K562 (cell line): ENCODE measurements around the gene PPP1R37. TPM values are rescaled to one million over a fixed set of nuclear protein-coding genes. Genes with fewer than 3 reads are reported as not detected.

ENCODE experiments used
- C11orf30 ChIP-seq: fragments of 450-650 bp; IDR thresholded peaks from 2 replicates; pipeline ENCODE4 v1.6.1; 2016; ENCODE audit warnings: low read depth, mild to moderate bottlenecking
- CCNT2 ChIP-seq: IDR thresholded peaks from 2 replicates; pipeline ENCODE4 v1.6.1; 2011; ENCODE audit warnings: borderline replicate concordance, low read depth, mild to moderate bottlenecking, moderate library complexity, mixed read lengths, low read length; ENCODE audit not compliant: insufficient read length; ENCODE audit errors: extremely low read depth
- COPS2 ChIP-seq: fragments of 450-650 bp; conservative IDR thresholded peaks from 2 replicates; pipeline ENCODE4 v1.6.1; 2016; ENCODE audit warnings: mild to moderate bottlenecking, moderate library complexity
- CREBBP ChIP-seq: IDR thresholded peaks from one replicate; pipeline ENCODE4 v1.6.1; 2012; ENCODE audit warnings: low read depth, mild to moderate bottlenecking, control low read depth, inconsistent platforms, low read length
- DDX20 ChIP-seq: fragments of 450-650 bp; IDR thresholded peaks from 2 replicates; pipeline ENCODE4 v1.6.1; 2016; ENCODE audit warnings: missing genetic modification characterization, low read depth, mild to moderate bottlenecking, missing compliant biosample characterization, moderate library complexity
- E2F3 ChIP-seq: fragments of 250-450 bp; sonication (Bioruptor Pico); IDR thresholded peaks from 2 replicates; pipeline ENCODE4 v1.4.0; 2020; ENCODE audit warnings: mild to moderate bottlenecking
- FOS ChIP-seq: IDR thresholded peaks from 3 replicates; pipeline ENCODE4 v1.6.1; 2011; ENCODE audit not compliant: insufficient read length; ENCODE audit errors: extremely low read depth
- KLF13 ChIP-seq: fragments of 450-650 bp; IDR thresholded peaks from 2 replicates; pipeline ENCODE4 v1.6.1; 2016; ENCODE audit warnings: missing genetic modification characterization, low read depth, mild to moderate bottlenecking, missing compliant biosample characterization, moderate library complexity, borderline replicate concordance
- MTA3 ChIP-seq: fragments of 450-650 bp; formaldehyde crosslinking; IDR thresholded peaks from 2 replicates; pipeline ENCODE4 v1.6.1; 2017; ENCODE audit warnings: mild to moderate bottlenecking, borderline replicate concordance
- NEUROD1 ChIP-seq: fragments of 150-350 bp; IDR thresholded peaks from 2 replicates; pipeline ENCODE4 v1.6.1; 2014; ENCODE audit warnings: borderline replicate concordance, low read length, low read depth; ENCODE audit not compliant: partially characterized antibody
- NFIC ChIP-seq: fragments of 450-650 bp; IDR thresholded peaks from 2 replicates; pipeline ENCODE4 v1.6.1; 2017; ENCODE audit warnings: mild to moderate bottlenecking, inconsistent platforms
- PHB2 ChIP-seq: fragments of 450-650 bp; IDR thresholded peaks from 2 replicates; pipeline ENCODE4 v1.6.1; 2017; ENCODE audit warnings: low read depth
- POLR2H ChIP-seq: IDR thresholded peaks from 2 replicates; pipeline ENCODE4 v1.6.1; 2016; ENCODE audit warnings: missing genetic modification characterization, low read depth, mild to moderate bottlenecking, control low read depth, missing compliant biosample characterization, moderate library complexity
- RAD51 ChIP-seq: fragments of 450-650 bp; IDR thresholded peaks from 2 replicates; pipeline ENCODE4 v1.7.1; 2016; ENCODE audit warnings: low read depth, mild to moderate bottlenecking, borderline replicate concordance
- RBBP5 ChIP-seq: fragments of 200-600 bp; sonication (generic); IDR thresholded peaks from 2 replicates; pipeline ENCODE4 v1.6.1; 2012; ENCODE audit warnings: borderline replicate concordance, mild to moderate bottlenecking, low read length, control low read depth, inconsistent platforms; ENCODE audit not compliant: insufficient read depth, poor library complexity, severe bottlenecking
- RUNX1 ChIP-seq: sonication (generic); IDR thresholded peaks from 2 replicates; pipeline ENCODE4 v1.6.1; 2016; ENCODE audit warnings: antibody characterized with exemption, low read depth
- TCF7L2 ChIP-seq: fragments of 150-350 bp; IDR thresholded peaks from 2 replicates; pipeline ENCODE4 v1.6.1; 2016; ENCODE audit warnings: low read depth, mild to moderate bottlenecking, low read length, moderate library complexity
- TSHZ1 ChIP-seq: fragments of 250-450 bp; sonication (Bioruptor Pico); IDR thresholded peaks from 2 replicates; pipeline ENCODE4 v1.4.0; 2020; ENCODE audit warnings: mild to moderate bottlenecking, moderate library complexity
- ZNF197 ChIP-seq: fragments of 200-800 bp; sonication (Bioruptor generic); IDR thresholded peaks from 2 replicates; pipeline ENCODE4 v1.6.1; 2016; ENCODE audit warnings: low read depth, missing genetic modification characterization, missing compliant biosample characterization
- ZNF551 ChIP-seq: fragments of 250-450 bp; sonication (Bioruptor Pico); IDR thresholded peaks from 2 replicates; pipeline ENCODE4 v1.5.0; 2021; ENCODE audit warnings: mild to moderate bottlenecking, moderate library complexity
- ZNF717 ChIP-seq: fragments of 250-450 bp; sonication (Bioruptor Pico); IDR thresholded peaks from 2 replicates; pipeline ENCODE4 v1.5.0; 2021
- ZNF75A ChIP-seq: fragments of 450-650 bp; formaldehyde crosslinking; IDR thresholded peaks from 2 replicates; pipeline ENCODE4 v1.4.0; 2020; ENCODE audit warnings: mild to moderate bottlenecking
- ZSCAN29 ChIP-seq: fragments of 450-650 bp; IDR thresholded peaks from 2 replicates; pipeline ENCODE4 v1.6.1; 2017
- polyA plus RNA-seq, 8 experiments: library from polyadenylated mRNA; depleted of rRNA in 4 of 8; stranded (reverse) in 5 of 8; unstranded in 3 of 8; fragments of >200 nt; fragmentation: Nextera tagmentation in 2 of 8; fragmentation: Illumina TruSeq in 1 of 8; extraction: Ambion mirVana in 2 of 8; extraction: Trizol in 1 of 8; gene quantifications; 2 replicates each; pipeline versions ENCODE4 v1.2.1 to v1.2.3, GENCODE V29; 2011 to 2014; ENCODE audit warnings: inconsistent platforms in 1 of 8, missing spikeins in 1 of 8
- total RNA-seq, 7 experiments: library from RNA; depleted of rRNA in 6 of 7; stranded (reverse); fragments of >200 nt in 6 of 7; fragmentation: Illumina TruSeq in 2 of 7; extraction: Trizol in 2 of 7; gene quantifications; 2 replicates each; pipeline versions ENCODE4 v1.2.1 to v1.2.3, GENCODE V29; 2011 to 2021; ENCODE audit warnings: low replicate concordance in 1 of 7
- TF ChIP-seq, protein P1 (sequence below): sonication (generic); formaldehyde crosslinking; IDR thresholded peaks from 2 replicates; pipeline ENCODE4 v1.8.0; 2022; ENCODE audit warnings: missing genetic modification reagents, mild to moderate bottlenecking, borderline replicate concordance

PPP1R37 gene
- total and polyA plus RNA-seq, 9 of the 15 experiments (the other 6 are each of a cell fraction or from before 2014, with no cell fraction given) = 0.04 to 20.3 (median 7.3) TPM

DNA sequence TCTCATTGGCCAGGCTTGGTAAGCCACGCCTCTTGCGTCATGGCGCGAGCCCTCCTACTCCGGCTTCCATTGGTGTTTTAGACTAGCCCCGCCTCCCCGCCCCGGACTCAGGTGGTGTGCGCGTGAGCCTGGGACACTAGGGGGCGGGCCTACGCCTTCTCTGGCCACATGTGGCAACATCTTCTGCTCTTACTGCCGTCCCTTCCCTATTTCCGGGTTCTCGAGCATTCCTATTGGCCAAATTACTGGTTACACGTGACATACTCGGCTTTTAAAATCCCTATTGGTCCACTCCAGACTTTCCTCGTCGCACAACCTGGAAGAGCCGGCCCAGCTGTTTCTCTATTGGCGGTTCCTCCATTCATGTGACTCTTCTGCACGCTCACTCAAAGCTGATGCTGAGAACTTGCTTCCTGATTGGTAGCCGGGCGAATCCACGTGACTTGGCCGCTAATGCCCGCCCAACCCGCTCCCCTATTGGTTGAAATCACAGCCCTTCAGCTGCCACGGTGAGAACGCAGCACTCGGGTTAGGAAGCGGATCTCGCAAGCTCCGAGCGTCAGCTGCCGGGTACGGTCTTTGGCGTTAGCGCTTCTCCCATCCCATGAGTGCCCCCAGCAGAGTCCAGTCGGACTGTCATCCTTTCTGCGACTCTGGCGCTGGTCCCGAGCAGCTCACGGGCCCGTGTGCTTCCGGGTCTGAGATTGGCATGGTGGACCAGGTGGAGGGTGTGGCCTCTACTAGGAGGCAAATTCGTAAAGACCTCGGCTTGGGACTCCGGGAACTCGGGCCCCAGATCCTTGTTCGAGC, 85.5 kb downstream of the PPP1R37 start, which contains the start of gene BLOC1S3 (continued):
- TF ChIP-seq ZNF197 (CRISPR knock-in tag) (no peak), ZNF75A (CRISPR knock-in tag) (no peak), NEUROD1 (peak; percentile 81), RBBP5 (no peak), MTA3 (peak; percentile 26; the same call in 1 of the 2 replicates), ZSCAN29 (no peak), ZNF551 (CRISPR knock-in tag) (no peak), TSHZ1 (no peak), RAD51 (peak; percentile 98), CREBBP (no peak), KLF13 (tag) (peak; percentile 64; the same call in 1 of the 2 replicates), RUNX1 (no peak), CCNT2 (peak; percentile 56), COPS2 (no peak), E2F3 (CRISPR knock-in tag) (no peak), FOS (peak; percentile 89), NFIC (no peak; the same call in 1 of the 2 replicates), TCF7L2 (no peak), DDX20 (no peak), PHB2 (no peak), ZNF717 (CRISPR knock-in tag) (no peak), C11orf30 (peak; percentile 86), POLR2H (tag) (peak; percentile 72)
- TF ChIP-seq, protein P1, sequence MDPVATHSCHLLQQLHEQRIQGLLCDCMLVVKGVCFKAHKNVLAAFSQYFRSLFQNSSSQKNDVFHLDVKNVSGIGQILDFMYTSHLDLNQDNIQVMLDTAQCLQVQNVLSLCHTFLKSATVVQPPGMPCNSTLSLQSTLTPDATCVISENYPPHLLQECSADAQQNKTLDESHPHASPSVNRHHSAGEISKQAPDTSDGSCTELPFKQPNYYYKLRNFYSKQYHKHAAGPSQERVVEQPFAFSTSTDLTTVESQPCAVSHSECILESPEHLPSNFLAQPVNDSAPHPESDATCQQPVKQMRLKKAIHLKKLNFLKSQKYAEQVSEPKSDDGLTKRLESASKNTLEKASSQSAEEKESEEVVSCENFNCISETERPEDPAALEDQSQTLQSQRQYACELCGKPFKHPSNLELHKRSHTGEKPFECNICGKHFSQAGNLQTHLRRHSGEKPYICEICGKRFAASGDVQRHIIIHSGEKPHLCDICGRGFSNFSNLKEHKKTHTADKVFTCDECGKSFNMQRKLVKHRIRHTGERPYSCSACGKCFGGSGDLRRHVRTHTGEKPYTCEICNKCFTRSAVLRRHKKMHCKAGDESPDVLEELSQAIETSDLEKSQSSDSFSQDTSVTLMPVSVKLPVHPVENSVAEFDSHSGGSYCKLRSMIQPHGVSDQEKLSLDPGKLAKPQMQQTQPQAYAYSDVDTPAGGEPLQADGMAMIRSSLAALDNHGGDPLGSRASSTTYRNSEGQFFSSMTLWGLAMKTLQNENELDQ = no peak
